HG03280 (cell line): Measurements from ENCODE around the gene SNAP47.
A peak's percentile ranks its signal among the peaks of the same experiment; 100 is the strongest.

ENCODE experiments used
- ATAC-seq: cut with Tn5 transposase; IDR thresholded peaks from one replicate; pipeline ENCODE4 v1.9.1; 2021; ENCODE audit warnings: mild to moderate bottlenecking, moderate library complexity; ENCODE audit not compliant: unreplicated experiment

The SNAP47 gene

GRCh38 chr1:227748496-227749182, 13.4 kb downstream of the SNAP47 start:
- ATAC-seq = no peak

- no peak for ATAC-seq
Measured at GRCh38 chr1:227749225-227749624, 14.0 kb downstream of the SNAP47 start.

GRCh38 chr1:227749916-227750710, 14.9 kb downstream of the SNAP47 start:
- no peak for ATAC-seq

GRCh38 chr1:227753999-227754711, 18.9 kb downstream of the SNAP47 start:
- no peak for ATAC-seq

GRCh38 chr1:227754958-227755357, 19.7 kb downstream of the SNAP47 start:
- no peak for ATAC-seq

- no peak for ATAC-seq
Measured at GRCh38 chr1:227756172-227756959, 21.1 kb downstream of the SNAP47 start.

GRCh38 chr1:227757781-227758180, 22.5 kb downstream of the SNAP47 start:
- no peak for ATAC-seq

GRCh38 chr1:227758366-227758765, 23.1 kb downstream of the SNAP47 start:
- ATAC-seq = no peak

- no peak for ATAC-seq
Measured at GRCh38 chr1:227759341-227760300, 24.4 kb downstream of the SNAP47 start.

- no peak for ATAC-seq
Measured at GRCh38 chr1:227760377-227760776, 25.1 kb downstream of the SNAP47 start.

GRCh38 chr1:227761621-227762230, 26.5 kb downstream of the SNAP47 start:
- ATAC-seq = no peak

- peak; percentile 78 for ATAC-seq
Measured at GRCh38 chr1:227762231-227762911, 27.1 kb downstream of the SNAP47 start.

GRCh38 chr1:227763246-227764018, 28.2 kb downstream of the SNAP47 start:
- no peak for ATAC-seq

- ATAC-seq = no peak
Measured at GRCh38 chr1:227764019-227764391, 28.8 kb downstream of the SNAP47 start.

GRCh38 chr1:227765261-227766014, 30.2 kb downstream of the SNAP47 start:
- ATAC-seq = no peak

GRCh38 chr1:227766015-227766634, 30.9 kb downstream of the SNAP47 start:
- ATAC-seq = no peak
